MCF 10A (cell line): ENCODE measurements around the gene CLK3. TPM values are rescaled to one million over a fixed set of nuclear protein-coding genes. Genes with fewer than 3 reads are reported as not detected.

Experiments
- BruUV-seq: library from RNA; stranded (reverse); fragments of 400-500 nt; replicated peaks from 2 replicates; lab custom pipeline; 2021; lab: Mats Ljungman, UMichigan
- CTCF ChIA-PET: fragments of 300-600 bp; sonication (Branson Sonifier 250); formaldehyde crosslinking; extraction: SDS; loops from one replicate; lab custom pipeline; 2021; ENCODE audit warnings: antibody characterized with exemption, inconsistent platforms; lab: Yijun Ruan, JAX
- POLR2A ChIA-PET: fragments of 300-600, 350-650 bp; sonication (Branson Sonifier 250); formaldehyde crosslinking; extraction: SDS; loops from one replicate; lab custom pipeline; 2020; ENCODE audit warnings: antibody characterized with exemption, inconsistent platforms; lab: Yijun Ruan, JAX
- DNase-seq: peaks from one replicate; pipeline ENCODE4 v3.0.0-alpha.2; 2018; ENCODE audit not compliant: unreplicated experiment
- H3K27ac Mint-ChIP-seq: one replicate; pipeline ENCODE4 v1.8.0; 2022; ENCODE audit warnings: mild to moderate bottlenecking, low read depth, mixed read lengths; ENCODE audit not compliant: unreplicated experiment
- H3K27me3 Mint-ChIP-seq: one replicate; pipeline ENCODE4 v1.8.0; 2022; ENCODE audit warnings: mixed read lengths; ENCODE audit not compliant: insufficient read depth, unreplicated experiment
- H3K36me3 Mint-ChIP-seq: one replicate; pipeline ENCODE4 v1.8.0; 2022; ENCODE audit warnings: mild to moderate bottlenecking, moderate library complexity, mixed read lengths; ENCODE audit not compliant: insufficient read depth, unreplicated experiment
- H3K4me1 Mint-ChIP-seq: one replicate; pipeline ENCODE4 v1.8.0; 2022; ENCODE audit warnings: mixed read lengths; ENCODE audit not compliant: insufficient read depth, unreplicated experiment
- H3K4me3 Mint-ChIP-seq: one replicate; pipeline ENCODE4 v1.8.0; 2022; ENCODE audit warnings: mild to moderate bottlenecking, moderate library complexity, mixed read lengths; ENCODE audit not compliant: unreplicated experiment
- H3K9me3 Mint-ChIP-seq: one replicate; pipeline ENCODE4 v1.8.0; 2022; ENCODE audit warnings: mixed read lengths; ENCODE audit not compliant: unreplicated experiment
- intact Hi-C: fragments of 100-400 bp; cut with micrococcal nuclease; formaldehyde crosslinking; loops from 2 replicates; pipeline ENCODE4 v1.14.1; 2022
- total RNA-seq: library from RNA; stranded (reverse); gene quantifications from 2 replicates; pipeline ENCODE4 v1.2.3, GENCODE V29; 2022
- TF ChIP-seq, protein P1 (sequence below): fragments of 200-600 bp; IDR thresholded peaks from one replicate; pipeline ENCODE4 v1.8.0; 2022; ENCODE audit warnings: antibody characterized with exemption, mild to moderate bottlenecking; ENCODE audit not compliant: unreplicated experiment

The CLK3 gene
- total RNA-seq, 1 experiment from 2014 or later: 57.8 TPM

GRCh38 chr15:74663303-74664027 is 47.8 kb downstream of the CLK3 start:
- Mint-ChIP-seq H3K36me3 (peaks cover 14% of the 10 kb centered on the region), H3K27me3 (no peaks in the 10 kb centered on the region), H3K4me3 (no peak overlapping the region), H3K9me3 (no peaks in the 10 kb centered on the region), H3K27ac (no peak overlapping the region), H3K4me1 (peaks cover 17% of the 10 kb centered on the region)
- intact Hi-C loops: no loop called here
- TF ChIP-seq, protein P1, sequence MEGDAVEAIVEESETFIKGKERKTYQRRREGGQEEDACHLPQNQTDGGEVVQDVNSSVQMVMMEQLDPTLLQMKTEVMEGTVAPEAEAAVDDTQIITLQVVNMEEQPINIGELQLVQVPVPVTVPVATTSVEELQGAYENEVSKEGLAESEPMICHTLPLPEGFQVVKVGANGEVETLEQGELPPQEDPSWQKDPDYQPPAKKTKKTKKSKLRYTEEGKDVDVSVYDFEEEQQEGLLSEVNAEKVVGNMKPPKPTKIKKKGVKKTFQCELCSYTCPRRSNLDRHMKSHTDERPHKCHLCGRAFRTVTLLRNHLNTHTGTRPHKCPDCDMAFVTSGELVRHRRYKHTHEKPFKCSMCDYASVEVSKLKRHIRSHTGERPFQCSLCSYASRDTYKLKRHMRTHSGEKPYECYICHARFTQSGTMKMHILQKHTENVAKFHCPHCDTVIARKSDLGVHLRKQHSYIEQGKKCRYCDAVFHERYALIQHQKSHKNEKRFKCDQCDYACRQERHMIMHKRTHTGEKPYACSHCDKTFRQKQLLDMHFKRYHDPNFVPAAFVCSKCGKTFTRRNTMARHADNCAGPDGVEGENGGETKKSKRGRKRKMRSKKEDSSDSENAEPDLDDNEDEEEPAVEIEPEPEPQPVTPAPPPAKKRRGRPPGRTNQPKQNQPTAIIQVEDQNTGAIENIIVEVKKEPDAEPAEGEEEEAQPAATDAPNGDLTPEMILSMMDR: no peak
- ChIA-PET POLR2A (interaction anchor here (0.6 to 1.0 kb wide), 4 partner anchors 21 to 939 kb away, joined by 3 to 4 read pairs (median 4); partner anchors contain the start of gene CYP1A1), CTCF (interaction anchor here (0.6 to 1.2 kb wide), 5 partner anchors 14 to 324 kb away, joined by 3 to 7 read pairs (median 5); no protein-coding TSS in a partner anchor)
- no peak for DNase-seq
- no TSS peak for BruUV-seq

DNA sequence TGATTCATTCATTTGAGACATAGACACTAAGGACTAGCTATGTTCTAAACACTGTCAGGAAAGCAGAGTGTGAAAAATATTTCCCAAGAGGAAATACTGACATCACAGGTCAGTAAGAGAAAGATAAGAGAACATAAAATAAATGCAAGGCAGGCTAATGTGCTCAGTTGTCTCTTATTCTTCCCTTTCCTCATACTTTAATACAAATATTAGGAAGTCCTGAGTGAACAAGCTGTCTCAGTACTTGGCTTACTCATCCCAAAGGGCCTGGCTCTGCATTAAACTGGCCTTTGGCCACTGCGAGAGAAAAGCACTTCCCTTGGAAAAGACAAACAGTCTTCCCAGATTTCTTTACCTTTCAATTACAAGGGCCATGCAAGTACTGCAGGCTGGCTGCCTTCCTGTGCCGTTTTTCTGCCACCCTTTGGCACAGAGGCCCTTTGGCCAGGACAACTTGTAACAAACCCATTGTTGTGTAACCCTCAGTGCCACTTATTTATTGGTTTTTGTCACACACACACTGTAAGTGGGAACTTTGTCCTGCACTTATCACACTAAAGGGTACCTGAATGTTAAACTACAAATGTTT is 48.5 kb downstream of the CLK3 start:
- no TSS peak for BruUV-seq
- Mint-ChIP-seq H3K4me3 (no peak overlapping the region), H3K4me1 (peaks cover 17% of the 10 kb centered on the region), H3K27me3 (no peaks in the 10 kb centered on the region), H3K9me3 (no peaks in the 10 kb centered on the region), H3K36me3 (peaks cover 21% of the 10 kb centered on the region), H3K27ac (no peak overlapping the region)
- CTCF ChIA-PET: interaction anchor here (0.6 to 1.2 kb wide), 6 partner anchors 13 to 323 kb away, joined by 3 to 7 read pairs (median 4); no protein-coding TSS in a partner anchor
- TF ChIP-seq, protein P1: no peak
- POLR2A ChIA-PET: interaction anchor here (0.6 to 1.0 kb wide), 2 partner anchors 22 to 938 kb away, joined by 3 to 4 read pairs; no protein-coding TSS in a partner anchor
- peak; percentile 14 for DNase-seq
- intact Hi-C loops: no loop called here

DNA sequence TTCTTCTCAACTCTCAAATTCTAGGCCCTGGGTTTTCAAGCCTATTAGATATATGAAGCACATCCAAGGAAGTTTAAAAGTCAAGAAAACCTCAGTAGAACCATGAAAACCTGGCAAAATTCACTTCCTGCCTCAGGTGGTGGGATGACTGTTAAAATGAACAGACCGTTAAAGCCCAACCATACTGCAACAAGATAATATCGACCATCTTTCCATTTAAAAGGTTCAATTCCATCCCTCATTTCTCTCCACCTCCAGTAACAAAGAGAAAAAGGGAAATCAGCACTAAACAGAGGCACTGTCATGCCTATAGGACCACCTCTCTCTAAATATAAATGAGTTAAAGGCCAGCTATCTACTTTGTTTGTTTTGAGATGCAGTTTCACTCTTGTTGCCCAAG is 49.0 kb downstream of the CLK3 start:
- POLR2A ChIA-PET: no interaction called here
- BruUV-seq: no TSS peak
- H3K27ac Mint-ChIP-seq: no peak overlapping the region
- TF ChIP-seq, protein P1: no peak
- H3K4me3 Mint-ChIP-seq: no peak overlapping the region
- H3K9me3 Mint-ChIP-seq: no peaks in the 10 kb centered on the region
- DNase-seq: no peak
- H3K36me3 Mint-ChIP-seq: peaks cover 22% of the 10 kb centered on the region
- intact Hi-C loops: no loop called here
- CTCF ChIA-PET: interaction anchor here (0.6 to 0.8 kb wide), 3 partner anchors 25 to 286 kb away, joined by 4 read pairs; no protein-coding TSS in a partner anchor
- peaks cover 17% of the 10 kb centered on the region for H3K4me1 Mint-ChIP-seq
- H3K27me3 Mint-ChIP-seq: no peaks in the 10 kb centered on the region

GRCh38 chr15:74667975-74668374 is 52.3 kb downstream of the CLK3 start:
- POLR2A ChIA-PET: no interaction called here

More at GRCh38 chr15:74667975-74668374, 52.3 kb downstream of the CLK3 start:
- H3K36me3 Mint-ChIP-seq: peaks cover 51% of the 10 kb centered on the region
- H3K27me3 Mint-ChIP-seq: no peaks in the 10 kb centered on the region
- no peak for DNase-seq
- peaks cover 9% of the 10 kb centered on the region for H3K4me1 Mint-ChIP-seq
- no peak overlapping the region for H3K4me3 Mint-ChIP-seq
- intact Hi-C loops: no loop called here
- TF ChIP-seq, protein P1: no peak
- BruUV-seq: no TSS peak
- CTCF ChIA-PET: no interaction called here
- no peaks in the 10 kb centered on the region for H3K9me3 Mint-ChIP-seq
- H3K27ac Mint-ChIP-seq: no peak overlapping the region
